Kidney epithelial cell (primary cell): ENCODE data around the gene BBIP1. TPM values are rescaled to one million over a fixed set of nuclear protein-coding genes. Genes with fewer than 3 reads are reported as not detected.

ENCODE experiments used
- DNase-seq: peaks from one replicate; pipeline ENCODE4 v3.0.0-alpha.2; 2010; ENCODE audit warnings: low read depth
- H3K27me3 ChIP-seq: 2 replicates; pipeline ENCODE4 v1.6.0; 2011; ENCODE audit warnings: low read length; ENCODE audit not compliant: control insufficient read depth, insufficient read depth
- H3K36me3 ChIP-seq: 2 replicates; pipeline ENCODE4 v1.5.1; 2011; ENCODE audit warnings: low read length; ENCODE audit not compliant: control insufficient read depth, insufficient read depth
- H3K4me3 ChIP-seq: 2 replicates; pipeline ENCODE4 v1.5.1; 2011; ENCODE audit warnings: low read depth, mild to moderate bottlenecking, control low read depth, low read length
- total RNA-seq: library from RNA; depleted of rRNA; stranded (reverse); fragments of >200 nt; gene quantifications from 2 replicates; pipeline ENCODE4 v1.2.3, GENCODE V29; 2015
- TF ChIP-seq, protein P1 (sequence below): IDR thresholded peaks from 2 replicates; pipeline ENCODE4 v1.5.1; 2011; ENCODE audit warnings: mild to moderate bottlenecking, moderate library complexity, low read length, control low read depth, inconsistent platforms; ENCODE audit not compliant: insufficient read depth, poor library complexity, severe bottlenecking

The BBIP1 gene
- total RNA-seq, 1 donor from 2014 or later = 24.7 TPM

DNA sequence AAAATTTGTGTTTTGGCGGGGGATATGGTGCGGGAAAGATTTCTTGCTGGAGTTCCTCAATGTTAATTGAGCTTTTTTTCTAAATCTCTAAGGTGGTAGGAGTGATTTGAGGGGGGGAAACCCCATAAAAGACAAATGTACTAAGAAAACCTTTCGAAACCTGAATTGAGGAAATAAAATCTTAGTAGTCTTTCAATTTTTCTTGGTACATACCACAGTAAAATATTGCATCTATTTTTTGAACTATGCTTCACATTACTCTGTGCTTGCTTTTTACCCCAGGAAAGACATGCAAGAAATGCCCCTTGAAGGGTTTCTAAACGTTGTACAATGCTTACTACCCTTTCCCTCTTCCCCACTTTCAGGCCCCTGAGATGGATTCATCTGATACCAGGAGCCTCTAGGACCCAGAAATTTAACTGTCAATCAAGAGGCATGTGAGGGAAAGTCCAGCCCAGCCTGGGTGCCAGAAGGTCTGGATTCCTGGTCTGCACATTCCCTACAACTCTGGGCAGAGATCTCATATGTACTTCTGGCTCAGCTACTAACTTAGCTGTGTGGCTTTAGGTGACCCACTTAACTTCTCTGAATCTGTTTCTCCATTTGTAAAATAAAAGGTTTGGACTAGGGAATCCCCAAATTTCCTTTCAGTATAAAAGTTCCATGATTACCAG, 53.0 kb downstream of the BBIP1 start:
- H3K27me3 ChIP-seq = no peaks in the 10 kb centered on the region
- H3K4me3 ChIP-seq = no peak overlapping the region
- H3K36me3 ChIP-seq = no peaks in the 10 kb centered on the region
- no peak for DNase-seq
- TF ChIP-seq, protein P1, sequence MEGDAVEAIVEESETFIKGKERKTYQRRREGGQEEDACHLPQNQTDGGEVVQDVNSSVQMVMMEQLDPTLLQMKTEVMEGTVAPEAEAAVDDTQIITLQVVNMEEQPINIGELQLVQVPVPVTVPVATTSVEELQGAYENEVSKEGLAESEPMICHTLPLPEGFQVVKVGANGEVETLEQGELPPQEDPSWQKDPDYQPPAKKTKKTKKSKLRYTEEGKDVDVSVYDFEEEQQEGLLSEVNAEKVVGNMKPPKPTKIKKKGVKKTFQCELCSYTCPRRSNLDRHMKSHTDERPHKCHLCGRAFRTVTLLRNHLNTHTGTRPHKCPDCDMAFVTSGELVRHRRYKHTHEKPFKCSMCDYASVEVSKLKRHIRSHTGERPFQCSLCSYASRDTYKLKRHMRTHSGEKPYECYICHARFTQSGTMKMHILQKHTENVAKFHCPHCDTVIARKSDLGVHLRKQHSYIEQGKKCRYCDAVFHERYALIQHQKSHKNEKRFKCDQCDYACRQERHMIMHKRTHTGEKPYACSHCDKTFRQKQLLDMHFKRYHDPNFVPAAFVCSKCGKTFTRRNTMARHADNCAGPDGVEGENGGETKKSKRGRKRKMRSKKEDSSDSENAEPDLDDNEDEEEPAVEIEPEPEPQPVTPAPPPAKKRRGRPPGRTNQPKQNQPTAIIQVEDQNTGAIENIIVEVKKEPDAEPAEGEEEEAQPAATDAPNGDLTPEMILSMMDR = no peak

DNA sequence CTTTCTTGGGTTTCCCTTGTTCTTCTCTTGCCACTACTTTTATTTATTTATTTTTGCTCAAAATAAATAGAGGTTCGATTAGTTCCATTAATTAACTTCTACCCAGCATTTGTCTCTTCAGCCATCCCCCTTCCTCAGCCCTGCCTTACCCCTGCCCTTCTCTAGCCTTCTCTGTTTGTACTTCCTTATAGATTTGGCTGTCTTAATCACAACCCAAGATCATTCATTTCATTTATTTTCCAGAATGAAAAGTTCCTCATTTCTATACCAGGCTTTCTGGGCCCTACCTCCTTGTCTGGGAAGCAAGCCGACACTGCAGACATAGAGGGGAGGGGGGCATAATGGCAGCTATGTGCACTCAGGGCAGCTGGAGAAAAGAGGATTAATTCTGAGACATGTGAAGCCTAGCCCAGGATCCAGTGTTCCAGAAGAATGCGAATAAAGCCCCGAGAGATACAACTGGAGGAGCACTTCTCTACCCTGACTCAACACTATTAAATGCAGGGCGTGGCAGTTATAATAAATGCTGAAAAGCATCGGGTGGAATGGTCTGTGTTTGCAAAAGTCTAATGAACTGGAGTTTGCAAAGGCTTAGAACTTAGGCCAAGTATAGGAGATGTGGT, 53.7 kb downstream of the BBIP1 start:
- DNase-seq = no peak
- TF ChIP-seq, protein P1 = no peak
- no peak overlapping the region for H3K4me3 ChIP-seq
- H3K27me3 ChIP-seq = no peaks in the 10 kb centered on the region
- H3K36me3 ChIP-seq = no peaks in the 10 kb centered on the region

DNA sequence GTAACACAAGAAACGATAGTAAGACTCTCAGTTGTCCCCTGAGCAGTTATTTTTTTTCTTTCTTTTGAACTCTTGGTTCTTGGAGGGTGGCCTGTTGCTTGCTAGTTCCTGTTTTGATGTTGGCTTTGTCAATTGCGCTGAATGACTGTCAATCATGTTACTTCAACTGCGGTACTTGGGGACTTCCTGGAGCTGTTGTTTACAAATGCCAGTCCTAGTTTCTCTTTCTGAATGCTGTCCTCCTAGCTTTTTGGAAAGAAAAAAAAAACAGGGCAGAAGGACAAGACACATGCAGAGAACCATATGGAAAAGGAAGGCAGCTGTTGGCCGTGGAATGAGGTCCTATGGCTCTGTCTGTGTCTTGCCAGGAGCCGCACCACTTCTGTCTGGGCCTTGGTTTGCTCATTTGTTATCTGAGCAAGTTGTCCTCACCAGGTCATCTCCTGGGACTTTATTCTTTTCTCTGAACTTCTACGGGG, 54.3 kb downstream of the BBIP1 start:
- DNase-seq = no peak
- Histone ChIP-seq H3K27me3 (no peaks in the 10 kb centered on the region), H3K4me3 (no peak overlapping the region), H3K36me3 (no peaks in the 10 kb centered on the region)
- TF ChIP-seq, protein P1 = no peak

DNA sequence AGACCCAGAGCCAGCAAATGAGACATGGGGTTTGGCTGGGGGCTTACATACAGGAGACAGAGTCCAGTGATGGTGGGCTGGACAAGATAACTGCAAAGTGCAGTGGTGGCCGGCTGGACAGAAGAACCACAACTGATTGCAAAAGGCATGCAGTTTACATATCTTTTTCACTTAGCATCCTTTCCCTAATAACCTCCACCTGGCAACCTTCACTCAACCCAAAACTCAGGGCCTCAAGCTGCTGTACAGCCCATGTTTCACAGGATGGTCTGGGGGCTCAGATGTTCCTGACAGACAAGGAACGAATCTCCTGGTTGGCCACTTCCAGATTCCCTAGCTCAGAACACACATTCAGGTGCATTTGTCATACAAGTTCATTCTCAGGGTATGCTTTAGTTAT, 55.0 kb downstream of the BBIP1 start:
- no peak for DNase-seq
- no peaks in the 10 kb centered on the region for H3K36me3 ChIP-seq
- TF ChIP-seq, protein P1 = no peak
- H3K4me3 ChIP-seq = no peak overlapping the region
- no peaks in the 10 kb centered on the region for H3K27me3 ChIP-seq

DNA sequence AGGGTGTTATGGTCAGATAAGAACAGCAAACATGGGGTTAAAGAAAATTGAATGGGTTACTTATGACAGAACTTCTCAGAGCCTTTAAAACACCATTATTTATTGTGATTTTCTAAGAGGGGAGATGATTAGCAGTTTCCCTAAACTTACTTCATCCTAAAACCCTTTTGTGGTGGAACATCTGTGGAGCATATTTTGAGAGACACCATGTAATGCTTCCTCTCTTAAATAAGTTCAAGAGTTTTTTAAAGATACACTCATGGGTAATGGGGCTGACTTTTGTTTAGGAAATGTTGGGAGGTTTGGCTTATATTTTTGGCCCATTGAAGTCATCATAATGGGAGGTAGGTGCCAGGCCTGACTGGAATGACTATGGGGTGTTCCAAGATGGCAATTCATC, 55.6 kb downstream of the BBIP1 start:
- no peaks in the 10 kb centered on the region for H3K36me3 ChIP-seq
- TF ChIP-seq, protein P1 = no peak
- H3K27me3 ChIP-seq = no peaks in the 10 kb centered on the region
- no peak for DNase-seq
- no peak overlapping the region for H3K4me3 ChIP-seq
